Measurements from ENCODE around the gene KCTD20. TPM values are rescaled to one million over a fixed set of nuclear protein-coding genes. Genes with fewer than 3 reads are reported as not detected.
A peak's percentile ranks its signal among the peaks of the same experiment; 100 is the strongest.

Gene KCTD20
- total and polyA plus RNA-seq, 9 of the 15 experiments (the other 6 are each of a cell fraction or from before 2014, with no cell fraction given) = 28.9 to 160 (median 70.6) TPM

GRCh38 chr6:36536873-36537547 is 94.2 kb downstream of the KCTD20 start (continued):
- TF ChIP-seq ZNF316 (IDR thresholded peaks at IDR 0.05) = peak; percentile 59
- TF ChIP-seq C11orf30 (IDR thresholded peaks at IDR 0.05; ENCODE audit: low read depth) = peak; percentile 64
- no peak for TF ChIP-seq OTX1 (CRISPR knock-in tag; IDR thresholded peaks at IDR 0.05)
- TF ChIP-seq MAFG (tag; conservative IDR thresholded peaks at IDR 0.05) = peak; percentile 73
- peak; percentile 61 for TF ChIP-seq NFE2 (IDR thresholded peaks at IDR 0.05; ENCODE audit: low read depth)
- no peak for TF ChIP-seq ZNF184 (CRISPR knock-in tag; IDR thresholded peaks at IDR 0.05)

- DNase-seq (ENCODE audit: extremely low read depth in 1 of 4, low spot score in 3 of 4) = no peak
- in situ Hi-C loops (cut with MboI) (no loop called here), intact Hi-C loops (cut with micrococcal nuclease) (no loop called here)
- Histone ChIP-seq H3K36me3 (ENCODE audit: control insufficient read depth, insufficient read depth, low read length) (peaks cover 57% of the 10 kb centered on the region; the same call in 2 of the 3 replicates), H3K9ac (ENCODE audit: insufficient read depth in 1 of 2, low read depth in 2 of 2, low read length in 2 of 2) (no peak overlapping the region), H3K27ac (ENCODE audit: extremely low read depth, low read depth, low read length) (no peak overlapping the region), H3K9me1 (ENCODE audit: control insufficient read depth, insufficient read depth, low read length) (no peaks in the 10 kb centered on the region), H3K4me3 (no peak overlapping the region), H4K20me1 (replicated peaks; ENCODE audit: control insufficient read depth, insufficient read depth, low read length) (no peaks in the 10 kb centered on the region), H2AFZ (ENCODE audit: low read depth, low read length) (no peak overlapping the region), H3K79me2 (ENCODE audit: control insufficient read depth, insufficient read depth, low read length) (peaks cover 45% of the 10 kb centered on the region), H3K9me3 (replicated peaks; ENCODE audit: control insufficient read depth, insufficient read depth, low read depth, low read length) (no peaks in the 10 kb centered on the region), H3K4me2 (ENCODE audit: insufficient read depth, low read length) (no peak overlapping the region), H3K4me1 (replicated peaks in 1 of 2; ENCODE audit: control insufficient read depth in 2 of 2, insufficient read depth in 2 of 2, low read length in 2 of 2) (peaks cover 2 to 6% of the 10 kb centered on the region in 2 experiments; a peak in 2 of 5 replicates), H3K27me3 (ENCODE audit: control insufficient read depth in 2 of 2, insufficient read depth in 2 of 2, low read length in 2 of 2) (no peaks in the 10 kb centered on the region)
- no peak for ATAC-seq
- POLR2A ChIA-PET = interaction anchor here (0.6 to 1.0 kb wide), 2 partner anchors 10 to 14 kb away, joined by 3 read pairs; no protein-coding TSS in a partner anchor
- CTCF ChIA-PET (ENCODE audit: low intra/inter-chr PET ratio) = no interaction called here
- 0 out of 2 replicates have a peak, but pooled peaks have one; percentile 23 for TF ChIP-seq TEAD4 (IDR thresholded peaks at IDR 0.05; ENCODE audit: low read length)
- no peak for TF ChIP-seq TEAD4 (CRISPR knock-in tag; IDR thresholded peaks at IDR 0.05; ENCODE audit: borderline replicate concordance)
- TF ChIP-seq ZNF436 (CRISPR knock-in tag; IDR thresholded peaks at IDR 0.05) = no peak
- WGBS (ENCODE audit: insufficient coverage, low coverage, missing lambda C conversion rate) = 94% methylated on average over 4 of the region's 4 CpGs
- FAIRE-seq = no peak
- BruUV-seq (replicated peaks) = no TSS peak
These were observed 97.2 kb downstream of the KCTD20 start for GRCh38 chr6:36539814-36540568.

Small RNAs within 50 kb of the gene (small RNA-seq; reads per million reads assigned to genes)
- not detected for gene RN7SL502P

Other genes with a start within 250 kb of the KCTD20 start
Only the 7 nearest of the 8 such genes appear.
- 0.27 TPM in 1 of 2 replicates, not detected in the other for gene PNPLA1, start 172.9 kb upstream of the KCTD20 start, total RNA-seq (2014; rRNA removed)
- 0.04 TPM in 1 of 2 replicates, not detected in the other for gene PNPLA1, start 172.9 kb upstream of the KCTD20 start, total RNA-seq (2014; rRNA removed; fragmentation: Illumina TruSeq; extraction: Trizol)
- 0.14 TPM in 1 of 2 replicates, not detected in the other for gene PNPLA1, start 172.9 kb upstream of the KCTD20 start, total RNA-seq (2015; rRNA removed; fragmentation: Illumina TruSeq; extraction: Trizol)
- 0.11 and 0.13 TPM in 2 replicates for gene PNPLA1, start 172.9 kb upstream of the KCTD20 start, total RNA-seq (2021)
- gene PNPLA1, start 172.9 kb upstream of the KCTD20 start, polyA plus RNA-seq (2011; rRNA removed) = not detected in 2 replicates
- 0.16 and 0.17 TPM in 2 replicates for gene PNPLA1, start 172.9 kb upstream of the KCTD20 start, polyA plus RNA-seq (2014; fragmentation: Illumina TruSeq; extraction: Trizol)
- gene PNPLA1, start 172.9 kb upstream of the KCTD20 start, polyA plus RNA-seq (2014; fragmentation: Nextera tagmentation; extraction: Ambion mirVana) = under 1 TPM in 1 of 2 experiments, not detected in 1; 0.08 TPM
- gene PNPLA1, start 172.9 kb upstream of the KCTD20 start, polyA plus RNA-seq (2014; rRNA removed) = 0.07 and 0.22 TPM in 2 replicates
- not detected in 2 replicates for gene BNIP5, start 106.1 kb upstream of the KCTD20 start, total RNA-seq (2014; rRNA removed)
- gene BNIP5, start 106.1 kb upstream of the KCTD20 start, total RNA-seq (2014; rRNA removed; fragmentation: Illumina TruSeq; extraction: Trizol) = not detected in 2 replicates
- not detected in 2 replicates for gene BNIP5, start 106.1 kb upstream of the KCTD20 start, total RNA-seq (2015; rRNA removed; fragmentation: Illumina TruSeq; extraction: Trizol)
- not detected in 2 replicates for gene BNIP5, start 106.1 kb upstream of the KCTD20 start, total RNA-seq (2021)
- not detected in 2 replicates for gene BNIP5, start 106.1 kb upstream of the KCTD20 start, polyA plus RNA-seq (2011; rRNA removed)
- not detected in 2 replicates for gene BNIP5, start 106.1 kb upstream of the KCTD20 start, polyA plus RNA-seq (2014; fragmentation: Illumina TruSeq; extraction: Trizol)
- gene BNIP5, start 106.1 kb upstream of the KCTD20 start, polyA plus RNA-seq (2014; fragmentation: Nextera tagmentation; extraction: Ambion mirVana) = not detected
- gene BNIP5, start 106.1 kb upstream of the KCTD20 start, polyA plus RNA-seq (2014; rRNA removed) = not detected in 2 replicates
- 0.12 TPM in 1 of 2 replicates, not detected in the other for gene ETV7, start 55.3 kb upstream of the KCTD20 start, total RNA-seq (2014; rRNA removed)
- gene ETV7, start 55.3 kb upstream of the KCTD20 start, total RNA-seq (2014; rRNA removed; fragmentation: Illumina TruSeq; extraction: Trizol) = 0.16 and 0.22 TPM in 2 replicates
- not detected in 2 replicates for gene ETV7, start 55.3 kb upstream of the KCTD20 start, total RNA-seq (2015; rRNA removed; fragmentation: Illumina TruSeq; extraction: Trizol)
- gene ETV7, start 55.3 kb upstream of the KCTD20 start, total RNA-seq (2021) = 0.16 and 0.22 TPM in 2 replicates
- gene ETV7, start 55.3 kb upstream of the KCTD20 start, polyA plus RNA-seq (2011; rRNA removed) = 0.07 TPM in 1 of 2 replicates, not detected in the other
- 0.12 and 0.32 TPM in 2 replicates for gene ETV7, start 55.3 kb upstream of the KCTD20 start, polyA plus RNA-seq (2014; fragmentation: Illumina TruSeq; extraction: Trizol)
- gene ETV7, start 55.3 kb upstream of the KCTD20 start, polyA plus RNA-seq (2014; fragmentation: Nextera tagmentation; extraction: Ambion mirVana) = under 1 TPM; 0.08 to 0.17 TPM
- not detected in 2 replicates for gene ETV7, start 55.3 kb upstream of the KCTD20 start, polyA plus RNA-seq (2014; rRNA removed)
- 0.08 and 0.09 TPM in 2 replicates for gene PXT1, start 146 bp upstream of the KCTD20 start, total RNA-seq (2014; rRNA removed)
- gene PXT1, start 146 bp upstream of the KCTD20 start, total RNA-seq (2014; rRNA removed; fragmentation: Illumina TruSeq; extraction: Trizol) = 0.11 and 0.13 TPM in 2 replicates
- gene PXT1, start 146 bp upstream of the KCTD20 start, total RNA-seq (2015; rRNA removed; fragmentation: Illumina TruSeq; extraction: Trizol) = 0.11 TPM in 1 of 2 replicates, not detected in the other
- gene PXT1, start 146 bp upstream of the KCTD20 start, total RNA-seq (2021) = not detected in 2 replicates
- gene PXT1, start 146 bp upstream of the KCTD20 start, polyA plus RNA-seq (2011; rRNA removed) = 0.04 and 0.10 TPM in 2 replicates
- not detected in 2 replicates for gene PXT1, start 146 bp upstream of the KCTD20 start, polyA plus RNA-seq (2014; fragmentation: Illumina TruSeq; extraction: Trizol)
- not detected for gene PXT1, start 146 bp upstream of the KCTD20 start, polyA plus RNA-seq (2014; fragmentation: Nextera tagmentation; extraction: Ambion mirVana)
- gene PXT1, start 146 bp upstream of the KCTD20 start, polyA plus RNA-seq (2014; rRNA removed) = not detected in 2 replicates
- gene STK38, start 104.5 kb downstream of the KCTD20 start, total RNA-seq (2014; rRNA removed) = 10.6 and 11.3 TPM in 2 replicates
- 21.3 and 22.3 TPM in 2 replicates for gene STK38, start 104.5 kb downstream of the KCTD20 start, total RNA-seq (2014; rRNA removed; fragmentation: Illumina TruSeq; extraction: Trizol)
- gene STK38, start 104.5 kb downstream of the KCTD20 start, total RNA-seq (2015; rRNA removed; fragmentation: Illumina TruSeq; extraction: Trizol) = 24.9 and 25.0 TPM in 2 replicates
- gene STK38, start 104.5 kb downstream of the KCTD20 start, total RNA-seq (2021) = 18.0 and 19.5 TPM in 2 replicates
- 21.5 and 22.0 TPM in 2 replicates for gene STK38, start 104.5 kb downstream of the KCTD20 start, polyA plus RNA-seq (2011; rRNA removed)
- 21.6 and 28.7 TPM in 2 replicates for gene STK38, start 104.5 kb downstream of the KCTD20 start, polyA plus RNA-seq (2014; fragmentation: Illumina TruSeq; extraction: Trizol)
- 1 to 10 TPM; 5.7 to 8.8 TPM for gene STK38, start 104.5 kb downstream of the KCTD20 start, polyA plus RNA-seq (2014; fragmentation: Nextera tagmentation; extraction: Ambion mirVana)
- 17.3 and 20.8 TPM in 2 replicates for gene STK38, start 104.5 kb downstream of the KCTD20 start, polyA plus RNA-seq (2014; rRNA removed)
- 251 and 341 TPM in 2 replicates for gene SRSF3, start 151.4 kb downstream of the KCTD20 start, total RNA-seq (2014; rRNA removed)
- gene SRSF3, start 151.4 kb downstream of the KCTD20 start, total RNA-seq (2014; rRNA removed; fragmentation: Illumina TruSeq; extraction: Trizol) = 537 and 645 TPM in 2 replicates
- gene SRSF3, start 151.4 kb downstream of the KCTD20 start, total RNA-seq (2015; rRNA removed; fragmentation: Illumina TruSeq; extraction: Trizol) = 344 and 365 TPM in 2 replicates
- 477 and 495 TPM in 2 replicates for gene SRSF3, start 151.4 kb downstream of the KCTD20 start, total RNA-seq (2021)
- gene SRSF3, start 151.4 kb downstream of the KCTD20 start, polyA plus RNA-seq (2011; rRNA removed) = 333 and 518 TPM in 2 replicates
- 337 and 448 TPM in 2 replicates for gene SRSF3, start 151.4 kb downstream of the KCTD20 start, polyA plus RNA-seq (2014; fragmentation: Illumina TruSeq; extraction: Trizol)
- 1,000 to 10,000 TPM in 1 of 2 experiments, 100 to 1,000 TPM in 1; 955 to 1,200 TPM for gene SRSF3, start 151.4 kb downstream of the KCTD20 start, polyA plus RNA-seq (2014; fragmentation: Nextera tagmentation; extraction: Ambion mirVana)
- gene SRSF3, start 151.4 kb downstream of the KCTD20 start, polyA plus RNA-seq (2014; rRNA removed) = 534 and 652 TPM in 2 replicates
- 5.1 and 5.6 TPM in 2 replicates for gene CDKN1A, start 235.7 kb downstream of the KCTD20 start, total RNA-seq (2014; rRNA removed)
- 2.5 and 3.3 TPM in 2 replicates for gene CDKN1A, start 235.7 kb downstream of the KCTD20 start, total RNA-seq (2014; rRNA removed; fragmentation: Illumina TruSeq; extraction: Trizol)
- gene CDKN1A, start 235.7 kb downstream of the KCTD20 start, total RNA-seq (2015; rRNA removed; fragmentation: Illumina TruSeq; extraction: Trizol) = 2.1 TPM in 2 replicates
- gene CDKN1A, start 235.7 kb downstream of the KCTD20 start, total RNA-seq (2021) = 7.3 and 8.1 TPM in 2 replicates
- gene CDKN1A, start 235.7 kb downstream of the KCTD20 start, polyA plus RNA-seq (2011; rRNA removed) = 7.6 and 9.2 TPM in 2 replicates
- 5.8 and 7.7 TPM in 2 replicates for gene CDKN1A, start 235.7 kb downstream of the KCTD20 start, polyA plus RNA-seq (2014; fragmentation: Illumina TruSeq; extraction: Trizol)
- gene CDKN1A, start 235.7 kb downstream of the KCTD20 start, polyA plus RNA-seq (2014; fragmentation: Nextera tagmentation; extraction: Ambion mirVana) = under 1 TPM; 0.25 to 0.49 TPM
- gene CDKN1A, start 235.7 kb downstream of the KCTD20 start, polyA plus RNA-seq (2014; rRNA removed) = 5.9 and 7.0 TPM in 2 replicates